PC-9 (cell line): ENCODE results near the gene PSRC1. TPM values are rescaled to one million over a fixed set of nuclear protein-coding genes. Genes with fewer than 3 reads are reported as not detected.

Experiments
- BruUV-seq: library from RNA; stranded (reverse); fragments of 400-500 nt; replicated peaks from 2 replicates; lab custom pipeline; 2021; lab: Mats Ljungman, UMichigan
- CTCF ChIA-PET: fragments of 300-600 bp; sonication (Branson Sonifier 250); formaldehyde crosslinking; loops from one replicate; lab custom pipeline; 2022; ENCODE audit warnings: antibody characterized with exemption; lab: Charles Lee
- POLR2A ChIA-PET: fragments of 300-600 bp; sonication (Branson Sonifier 250); formaldehyde crosslinking; loops from one replicate; lab custom pipeline; 2022; ENCODE audit warnings: antibody characterized with exemption; ENCODE audit not compliant: unreplicated experiment; lab: Charles Lee
- DNase-seq, 2 experiments: peaks; one replicate each; pipeline versions ENCODE4 v3.0.0 to v3.0.0-alpha.2; 2015 to 2022; ENCODE audit warnings: mixed read lengths in 1 of 2
- H2AFZ ChIP-seq: fragments of 200-600 bp; sonication (generic); 2 replicates; pipeline ENCODE4 v1.8.1; 2017; ENCODE audit warnings: antibody characterized with exemption
- H3F3A ChIP-seq: fragments of 200-600 bp; sonication (generic); 2 replicates; pipeline ENCODE4 v1.8.1; 2017; ENCODE audit warnings: antibody characterized with exemption, mild to moderate bottlenecking, low read depth; ENCODE audit not compliant: insufficient read depth
- H3K27ac ChIP-seq: fragments of 200-600 bp; sonication (generic); 2 replicates; pipeline ENCODE4 v1.6.1; 2016; ENCODE audit warnings: mixed run types
- H3K27me3 ChIP-seq: fragments of 200-600 bp; sonication (generic); 2 replicates; pipeline ENCODE4 v1.6.1; 2016; ENCODE audit warnings: low read depth, mixed run types; ENCODE audit not compliant: insufficient read depth
- H3K36me3 ChIP-seq: fragments of 200-600 bp; sonication (generic); 2 replicates; pipeline ENCODE4 v1.6.1; 2016; ENCODE audit warnings: low read depth, mixed run types
- H3K4me1 ChIP-seq: fragments of 200-600 bp; sonication (generic); replicated peaks from 2 replicates; pipeline ENCODE4 v1.6.1; 2016; ENCODE audit warnings: mixed run types; ENCODE audit not compliant: insufficient read depth
- H3K4me2 ChIP-seq: fragments of 200-600 bp; sonication (generic); 2 replicates; pipeline ENCODE4 v1.6.1; 2017; ENCODE audit warnings: mixed run types
- H3K4me3 ChIP-seq: fragments of 200-600 bp; sonication (generic); 2 replicates; pipeline ENCODE4 v1.6.1; 2016; ENCODE audit warnings: mixed run types
- H3K79me2 ChIP-seq: fragments of 200-600 bp; sonication (generic); 2 replicates; pipeline ENCODE4 v1.6.1; 2017; ENCODE audit warnings: low read depth, mixed run types
- H3K9me2 ChIP-seq: fragments of 200-600 bp; sonication (generic); 2 replicates; pipeline ENCODE4 v1.8.1; 2017; ENCODE audit warnings: mild to moderate bottlenecking; ENCODE audit not compliant: insufficient read depth
- H3K9me3 ChIP-seq: fragments of 200-600 bp; sonication (generic); 2 replicates; pipeline ENCODE4 v1.8.1; 2016; ENCODE audit warnings: low read depth; ENCODE audit not compliant: insufficient read depth
- H4K20me1 ChIP-seq: fragments of 200-600 bp; sonication (generic); 2 replicates; pipeline ENCODE4 v1.8.1; 2017; ENCODE audit not compliant: insufficient read depth
- CTCF ChIP-seq: fragments of 200-600 bp; sonication (generic); conservative IDR thresholded peaks from 2 replicates; pipeline ENCODE4 v1.6.1; 2017; ENCODE audit warnings: mixed run types, antibody characterized with exemption, mild to moderate bottlenecking, moderate library complexity
- EZH2 ChIP-seq: fragments of 200-600 bp; sonication (generic); IDR thresholded peaks from 2 replicates; pipeline ENCODE4 v1.8.0; 2017; ENCODE audit warnings: antibody characterized with exemption, low read depth
- intact Hi-C: fragments of 100-400 bp; cut with micrococcal nuclease; formaldehyde crosslinking; loops from one replicate; pipeline ENCODE4 v1.10.0; 2022; ENCODE audit not compliant: unreplicated experiment
- total RNA-seq: library from RNA; stranded (reverse); gene quantifications from 2 replicates; pipeline ENCODE4 v1.2.3, GENCODE V29; 2021

Gene PSRC1
- total RNA-seq, 1 experiment from 2014 or later: 26.4 TPM

DNA sequence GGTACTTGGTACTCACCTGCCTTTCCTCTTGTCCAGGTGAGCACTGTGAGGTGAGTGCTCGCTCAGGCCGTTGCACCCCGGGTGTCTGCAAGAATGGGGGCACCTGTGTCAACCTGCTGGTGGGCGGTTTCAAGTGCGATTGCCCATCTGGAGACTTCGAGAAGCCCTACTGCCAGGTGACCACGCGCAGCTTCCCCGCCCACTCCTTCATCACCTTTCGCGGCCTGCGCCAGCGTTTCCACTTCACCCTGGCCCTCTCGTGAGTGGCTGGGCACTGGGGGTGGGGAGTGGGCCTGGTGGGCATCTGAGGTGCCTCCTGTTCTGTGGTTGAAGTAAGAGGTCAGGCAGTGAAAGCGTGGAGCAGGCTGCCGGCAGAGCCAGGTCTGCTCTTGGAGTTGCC is 21.9 kb downstream of the PSRC1 start:
- Histone ChIP-seq H3K9me2 (no peaks in the 10 kb centered on the region), H3K4me1 (peaks cover 18% of the 10 kb centered on the region), H2AFZ (no peak overlapping the region), H3K4me3 (no peak overlapping the region), H3K27me3 (no peaks in the 10 kb centered on the region), H4K20me1 (no peaks in the 10 kb centered on the region), H3F3A (peaks cover 15% of the 10 kb centered on the region), H3K27ac (no peak overlapping the region), H3K36me3 (no peaks in the 10 kb centered on the region), H3K9me3 (no peaks in the 10 kb centered on the region), H3K79me2 (no peaks in the 10 kb centered on the region), H3K4me2 (no peak overlapping the region)
- BruUV-seq: no TSS peak
- CTCF ChIA-PET: no interaction called here
- no peak for DNase-seq
- TF ChIP-seq EZH2: no peak
- TF ChIP-seq CTCF: no peak
- POLR2A ChIA-PET: no interaction called here
- intact Hi-C loops: loop anchor here (5.0 to 10.0 kb wide), 2 partner anchors 219 to 306 kb away; partner anchors contain the start of gene WDR47

DNA sequence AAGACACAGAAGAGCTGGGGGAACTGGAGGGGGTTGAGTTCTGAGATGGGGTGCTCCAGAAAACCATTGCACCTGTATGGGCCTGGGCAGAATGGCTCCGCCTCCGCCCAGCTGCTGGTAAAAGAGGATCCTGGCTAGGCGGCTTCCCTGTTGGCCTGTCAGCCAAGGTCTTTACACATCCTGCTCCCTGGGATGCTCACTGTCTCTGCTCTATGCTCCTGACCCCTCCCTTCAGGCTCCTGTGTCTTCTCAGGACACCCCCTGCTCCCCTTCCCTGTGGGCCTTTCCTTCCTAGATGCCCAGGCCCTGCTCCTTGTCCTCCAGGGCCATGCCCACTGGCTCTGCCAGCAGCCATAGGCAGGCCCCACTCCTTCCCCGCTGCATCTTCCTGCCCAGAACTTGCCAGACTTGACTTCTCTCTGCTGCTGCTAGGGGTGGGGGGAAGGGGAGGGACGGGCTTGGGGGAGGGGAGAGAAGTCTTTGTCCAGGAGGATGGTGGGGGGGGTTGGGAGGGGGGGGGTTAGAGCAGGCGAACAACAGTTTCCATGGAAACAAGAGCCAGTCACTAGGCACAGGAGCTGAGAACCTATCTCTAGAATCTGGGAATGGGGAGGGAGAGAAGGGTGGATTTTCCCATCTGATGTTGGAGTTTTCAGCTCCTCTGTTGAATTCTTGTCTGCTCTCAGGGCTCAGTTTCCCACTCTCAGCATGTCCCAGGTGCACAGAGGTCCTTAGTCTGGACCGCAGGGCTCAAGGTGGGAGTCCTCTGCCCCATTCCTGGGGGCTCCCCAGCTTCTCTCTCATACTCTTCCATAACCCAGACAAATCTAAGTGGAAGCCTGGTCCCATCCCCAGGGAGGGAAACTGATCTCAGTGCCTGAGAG is 23.0 kb downstream of the PSRC1 start:
- H3K9me3 ChIP-seq: no peaks in the 10 kb centered on the region
- no peak for DNase-seq
- no TSS peak for BruUV-seq
- H2AFZ ChIP-seq: no peak overlapping the region
- no peak overlapping the region for H3K4me2 ChIP-seq
- no peaks in the 10 kb centered on the region for H3K27me3 ChIP-seq
- no peaks in the 10 kb centered on the region for H4K20me1 ChIP-seq
- H3K4me3 ChIP-seq: no peak overlapping the region
- H3K79me2 ChIP-seq: no peaks in the 10 kb centered on the region
- peaks cover 25% of the 10 kb centered on the region for H3K4me1 ChIP-seq
- ChIA-PET POLR2A (no interaction called here), CTCF (interaction anchor here (0.6 to 1.5 kb wide), 3 partner anchors 111 to 189 kb away, joined by 3 to 5 read pairs (median 5); no protein-coding TSS in a partner anchor)
- H3K9me2 ChIP-seq: no peaks in the 10 kb centered on the region
- intact Hi-C loops: loop anchor here (5.0 to 10.0 kb wide), 2 partner anchors 218 to 305 kb away; partner anchors contain the start of gene WDR47
- TF ChIP-seq EZH2 (no peak), CTCF (no peak)
- no peak overlapping the region for H3K27ac ChIP-seq
- H3F3A ChIP-seq: peaks cover 15% of the 10 kb centered on the region
- H3K36me3 ChIP-seq: no peaks in the 10 kb centered on the region

- Histone ChIP-seq H3F3A (peaks cover 15% of the 10 kb centered on the region), H3K79me2 (no peaks in the 10 kb centered on the region), H3K9me3 (no peaks in the 10 kb centered on the region), H3K4me1 (peaks cover 36% of the 10 kb centered on the region), H3K4me2 (no peak overlapping the region), H3K27ac (no peak overlapping the region), H3K36me3 (no peaks in the 10 kb centered on the region), H3K27me3 (no peaks in the 10 kb centered on the region), H3K9me2 (no peaks in the 10 kb centered on the region), H4K20me1 (no peaks in the 10 kb centered on the region), H2AFZ (no peak overlapping the region), H3K4me3 (no peak overlapping the region)
- POLR2A ChIA-PET: no interaction called here
- TF ChIP-seq EZH2: no peak
- TF ChIP-seq CTCF: no peak
- CTCF ChIA-PET: interaction anchor here (0.6 to 1.5 kb wide), 3 partner anchors 109 to 190 kb away, joined by 3 to 5 read pairs (median 5); no protein-coding TSS in a partner anchor
- intact Hi-C loops: no loop called here
- BruUV-seq: no TSS peak
- DNase-seq: no peak
Measured at GRCh38 chr1:109258481-109259466, 24.2 kb downstream of the PSRC1 start.
